Loucy (cell line): ENCODE measurements around the gene PTPRT.

Source experiments
- H2AFZ ChIP-seq: fragments of 200-600 bp; sonication (generic); 2 replicates; pipeline ENCODE4 v1.6.0; 2016; ENCODE audit warnings: antibody characterized with exemption, mild to moderate bottlenecking, low read length, moderate library complexity
- H3F3A ChIP-seq: fragments of 200-600 bp; 2 replicates; pipeline ENCODE4 v1.6.0; 2016; ENCODE audit warnings: antibody characterized with exemption, low read depth, mild to moderate bottlenecking
- H3K27me3 ChIP-seq: fragments of 200-600 bp; sonication (generic); 2 replicates; pipeline ENCODE4 v1.6.1; 2014; ENCODE audit warnings: low read length, mild to moderate bottlenecking; ENCODE audit not compliant: insufficient read depth, poor library complexity, severe bottlenecking
- H3K36me3 ChIP-seq: fragments of 200-600 bp; sonication (generic); 2 replicates; pipeline ENCODE4 v1.6.1; 2016; ENCODE audit warnings: low read length; ENCODE audit not compliant: insufficient read depth
- H3K4me1 ChIP-seq: fragments of 200-600 bp; sonication (generic); 2 replicates; pipeline ENCODE4 v1.5.1; 2014; ENCODE audit warnings: low read length, mild to moderate bottlenecking; ENCODE audit not compliant: insufficient read depth, poor library complexity, severe bottlenecking
- H3K4me2 ChIP-seq: fragments of 200-600 bp; sonication (generic); 2 replicates; pipeline ENCODE4 v1.6.0; 2014; ENCODE audit warnings: antibody characterized with exemption, low read length, low read depth, mild to moderate bottlenecking; ENCODE audit not compliant: poor library complexity, severe bottlenecking
- H3K4me3 ChIP-seq: fragments of 200-600 bp; sonication (generic); 2 replicates; pipeline ENCODE4 v1.5.1; 2014; ENCODE audit warnings: low read length, mild to moderate bottlenecking, mixed read lengths; ENCODE audit not compliant: poor library complexity, severe bottlenecking
- H3K79me2 ChIP-seq: fragments of 200-600 bp; sonication (generic); 2 replicates; pipeline ENCODE4 v1.6.1; 2014; ENCODE audit warnings: low read length; ENCODE audit not compliant: insufficient read depth
- H3K9ac ChIP-seq: fragments of 200-600 bp; sonication (generic); 2 replicates; pipeline ENCODE4 v1.6.0; 2014; ENCODE audit warnings: mild to moderate bottlenecking, low read depth, low read length, moderate library complexity; ENCODE audit not compliant: poor library complexity, severe bottlenecking
- H3K9me2 ChIP-seq: fragments of 200-600 bp; sonication (generic); replicated peaks from 2 replicates; pipeline ENCODE4 v1.6.1; 2016; ENCODE audit warnings: low read depth, low read length, mixed read lengths
- H3K9me3 ChIP-seq: fragments of 200-600 bp; sonication (generic); 2 replicates; pipeline ENCODE4 v1.6.1; 2014; ENCODE audit warnings: mild to moderate bottlenecking, antibody characterized with exemption, low read length, low read depth; ENCODE audit not compliant: insufficient read depth
- H4K20me1 ChIP-seq: fragments of 200-600 bp; sonication (generic); 2 replicates; pipeline ENCODE4 v1.6.0; 2014; ENCODE audit warnings: antibody characterized with exemption, low read length, mild to moderate bottlenecking; ENCODE audit not compliant: insufficient read depth, poor library complexity, severe bottlenecking
- EZH2phosphoT487 ChIP-seq: fragments of 200-600 bp; IDR thresholded peaks from 2 replicates; pipeline ENCODE4 v1.6.1; 2018; ENCODE audit warnings: antibody characterized with exemption, mild to moderate bottlenecking, moderate library complexity, borderline replicate concordance
- TF ChIP-seq, protein P1 (sequence below): fragments of 200-600 bp; sonication (generic); conservative IDR thresholded peaks from 2 replicates; pipeline ENCODE4 v1.5.1; 2014; ENCODE audit warnings: mild to moderate bottlenecking, antibody characterized with exemption, low read length

The PTPRT gene

DNA sequence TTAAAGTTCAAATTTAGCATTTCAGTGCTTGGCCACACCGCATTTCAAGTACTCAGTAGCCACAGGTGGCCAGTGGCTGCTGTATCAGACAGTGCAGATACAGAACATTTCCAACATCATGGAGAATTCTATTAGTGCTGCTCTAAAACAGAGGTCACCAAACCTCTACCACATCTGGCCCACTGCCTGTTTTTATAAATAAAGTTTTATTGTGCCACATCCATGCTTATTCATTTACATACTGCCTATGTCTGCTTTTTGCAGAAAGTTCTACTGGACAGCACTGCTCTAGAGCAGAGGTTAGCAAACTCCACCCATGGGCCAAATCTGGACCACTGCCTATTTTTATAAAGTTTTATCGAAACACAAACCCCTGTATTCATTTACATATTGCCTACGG lies 3.7 kb upstream of the PTPRT start:
- H3K4me3 ChIP-seq = no peak overlapping the region
- no peaks in the 10 kb centered on the region for H3K27me3 ChIP-seq
- no peaks in the 10 kb centered on the region for H3K9me2 ChIP-seq
- no peaks in the 10 kb centered on the region for H4K20me1 ChIP-seq
- no peak overlapping the region for H2AFZ ChIP-seq
- no peaks in the 10 kb centered on the region for H3K9me3 ChIP-seq
- H3K9ac ChIP-seq = no peak overlapping the region
- TF ChIP-seq, protein P1, sequence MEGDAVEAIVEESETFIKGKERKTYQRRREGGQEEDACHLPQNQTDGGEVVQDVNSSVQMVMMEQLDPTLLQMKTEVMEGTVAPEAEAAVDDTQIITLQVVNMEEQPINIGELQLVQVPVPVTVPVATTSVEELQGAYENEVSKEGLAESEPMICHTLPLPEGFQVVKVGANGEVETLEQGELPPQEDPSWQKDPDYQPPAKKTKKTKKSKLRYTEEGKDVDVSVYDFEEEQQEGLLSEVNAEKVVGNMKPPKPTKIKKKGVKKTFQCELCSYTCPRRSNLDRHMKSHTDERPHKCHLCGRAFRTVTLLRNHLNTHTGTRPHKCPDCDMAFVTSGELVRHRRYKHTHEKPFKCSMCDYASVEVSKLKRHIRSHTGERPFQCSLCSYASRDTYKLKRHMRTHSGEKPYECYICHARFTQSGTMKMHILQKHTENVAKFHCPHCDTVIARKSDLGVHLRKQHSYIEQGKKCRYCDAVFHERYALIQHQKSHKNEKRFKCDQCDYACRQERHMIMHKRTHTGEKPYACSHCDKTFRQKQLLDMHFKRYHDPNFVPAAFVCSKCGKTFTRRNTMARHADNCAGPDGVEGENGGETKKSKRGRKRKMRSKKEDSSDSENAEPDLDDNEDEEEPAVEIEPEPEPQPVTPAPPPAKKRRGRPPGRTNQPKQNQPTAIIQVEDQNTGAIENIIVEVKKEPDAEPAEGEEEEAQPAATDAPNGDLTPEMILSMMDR = no peak
- no peak for TF ChIP-seq EZH2phosphoT487
- H3K36me3 ChIP-seq = no peaks in the 10 kb centered on the region
- H3K4me1 ChIP-seq = no peaks in the 10 kb centered on the region
- H3K79me2 ChIP-seq = no peaks in the 10 kb centered on the region
- H3K4me2 ChIP-seq = no peak overlapping the region
- no peaks in the 10 kb centered on the region for H3F3A ChIP-seq

DNA sequence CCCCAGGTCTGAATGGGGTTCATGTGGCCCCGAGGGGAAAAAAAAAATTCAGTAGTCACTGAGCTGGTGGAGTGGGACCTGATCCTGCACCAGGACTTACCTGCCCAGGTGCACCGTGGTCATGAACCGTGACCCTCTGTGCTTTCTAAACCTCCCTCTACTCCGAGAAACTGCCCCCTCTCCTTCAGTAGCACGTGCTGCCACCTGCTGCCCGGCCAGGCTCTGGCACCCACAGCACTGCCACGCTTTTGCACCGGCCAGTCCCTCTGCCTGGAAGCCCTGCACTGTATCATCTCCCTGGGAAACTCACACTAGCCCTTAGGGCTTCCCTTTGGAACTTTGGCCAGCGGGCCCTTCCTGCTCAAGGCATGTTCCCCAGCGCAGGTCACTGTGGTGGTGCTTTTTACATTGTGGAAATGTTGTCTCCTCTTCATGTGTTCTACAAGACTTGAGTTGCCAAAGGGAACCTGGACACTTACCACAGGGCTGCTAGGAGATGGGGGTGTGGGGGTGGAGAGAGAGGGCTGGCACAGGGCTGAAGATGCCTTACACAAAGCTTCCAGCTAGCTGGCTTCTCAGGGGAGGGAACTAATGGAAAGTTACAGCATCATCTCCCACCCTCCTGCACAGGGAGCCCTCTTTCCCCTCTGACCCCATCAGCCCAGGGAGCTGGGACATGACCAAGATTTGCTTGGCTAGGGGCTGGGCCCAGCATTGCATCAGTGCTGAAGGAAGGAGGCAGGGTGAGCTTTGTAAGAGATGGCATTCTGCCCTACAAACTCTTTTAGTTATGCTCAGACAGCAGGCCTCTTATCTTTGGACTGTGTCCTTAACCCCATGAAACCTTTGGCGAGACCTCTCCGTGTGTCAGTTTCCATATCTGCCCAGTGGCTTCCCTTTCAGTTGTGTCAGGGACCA lies 2.5 kb upstream of the PTPRT start:
- no peaks in the 10 kb centered on the region for H3K36me3 ChIP-seq
- no peaks in the 10 kb centered on the region for H4K20me1 ChIP-seq
- H3K4me1 ChIP-seq = no peaks in the 10 kb centered on the region
- TF ChIP-seq, protein P1 = peak; percentile 60
- no peak for TF ChIP-seq EZH2phosphoT487
- H3K4me2 ChIP-seq = no peak overlapping the region
- no peaks in the 10 kb centered on the region for H3K27me3 ChIP-seq
- H3K9me2 ChIP-seq = no peaks in the 10 kb centered on the region
- no peak overlapping the region for H2AFZ ChIP-seq
- no peak overlapping the region for H3K9ac ChIP-seq
- H3K4me3 ChIP-seq = no peak overlapping the region
- no peaks in the 10 kb centered on the region for H3K9me3 ChIP-seq
- no peaks in the 10 kb centered on the region for H3K79me2 ChIP-seq
- H3F3A ChIP-seq = no peaks in the 10 kb centered on the region

DNA sequence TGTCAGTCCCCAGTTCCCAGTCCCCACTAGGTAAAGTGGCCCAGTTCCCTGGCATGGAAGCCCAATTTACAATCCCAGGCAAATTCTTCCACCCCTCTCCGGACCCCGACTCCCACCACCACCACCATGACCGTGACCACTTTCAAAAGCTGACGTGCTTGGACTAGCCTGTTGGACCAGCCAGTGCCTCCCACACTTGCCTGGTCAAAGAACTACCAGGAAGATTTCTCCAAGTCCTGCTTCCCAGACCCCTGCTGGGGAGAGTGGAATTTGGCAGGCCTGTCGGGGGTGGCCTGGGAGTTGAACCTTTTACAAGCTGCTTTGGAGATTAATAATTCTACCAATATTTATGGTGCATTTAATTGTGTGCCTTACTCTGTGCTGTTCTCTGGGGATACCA lies 1.4 kb upstream of the PTPRT start:
- Histone ChIP-seq H3K27me3 (no peaks in the 10 kb centered on the region), H3K9me2 (no peaks in the 10 kb centered on the region), H3K4me1 (no peaks in the 10 kb centered on the region), H3F3A (no peaks in the 10 kb centered on the region), H3K9me3 (no peaks in the 10 kb centered on the region), H3K9ac (no peak overlapping the region), H3K4me3 (no peak overlapping the region), H3K79me2 (no peaks in the 10 kb centered on the region), H4K20me1 (no peaks in the 10 kb centered on the region), H3K36me3 (no peaks in the 10 kb centered on the region), H2AFZ (no peak overlapping the region), H3K4me2 (no peak overlapping the region)
- TF ChIP-seq, protein P1 = no peak
- TF ChIP-seq EZH2phosphoT487 = no peak
